Astrocyte (in vitro differentiated cells and primary cell): ENCODE measurements around the gene PITPNM3. TPM values are rescaled to one million over a fixed set of nuclear protein-coding genes. Genes with fewer than 3 reads are reported as not detected.

Experiments used
- DNase-seq: peaks from one replicate; pipeline ENCODE4 v3.0.0-alpha.2; 2010; ENCODE audit warnings: low read depth
- FAIRE-seq: peaks from 2 replicates; lab custom pipeline; 2011; peaks lifted over from hg19 to GRCh38; lab: Jason Lieb, UNC
- H2AFZ ChIP-seq: 2 replicates; pipeline ENCODE4 v1.6.0; 2012; ENCODE audit warnings: low read depth, low read length, inconsistent platforms
- H3K27ac ChIP-seq: 2 replicates; pipeline ENCODE4 v1.5.1; 2011; ENCODE audit warnings: low read depth, low read length, inconsistent platforms
- H3K27me3 ChIP-seq: 2 replicates; pipeline ENCODE4 v1.6.0; 2011; ENCODE audit warnings: low read length, inconsistent platforms; ENCODE audit not compliant: insufficient read depth
- H3K36me3 ChIP-seq: 2 replicates; pipeline ENCODE4 v1.5.1; 2011; ENCODE audit warnings: low read length, inconsistent platforms; ENCODE audit not compliant: insufficient read depth
- H3K4me1 ChIP-seq: 2 replicates; pipeline ENCODE4 v1.5.1; 2011; ENCODE audit warnings: low read length, inconsistent platforms; ENCODE audit not compliant: insufficient read depth
- H3K4me2 ChIP-seq: 2 replicates; pipeline ENCODE4 v1.6.0; 2012; ENCODE audit warnings: low read length, inconsistent platforms
- H3K4me3 ChIP-seq: 2 replicates; pipeline ENCODE4 v1.5.1; 2011; ENCODE audit warnings: low read depth, mild to moderate bottlenecking, low read length, inconsistent platforms; ENCODE audit not compliant: insufficient read depth
- H3K79me2 ChIP-seq: 2 replicates; pipeline ENCODE4 v1.6.0; 2012; ENCODE audit warnings: mild to moderate bottlenecking, low read length, inconsistent platforms; ENCODE audit not compliant: insufficient read depth
- H3K9ac ChIP-seq: 2 replicates; pipeline ENCODE4 v1.6.0; 2012; ENCODE audit warnings: mild to moderate bottlenecking, low read length, inconsistent platforms
- H3K9me3 ChIP-seq: 2 replicates; pipeline ENCODE4 v1.5.1; 2012; ENCODE audit warnings: low read depth, mild to moderate bottlenecking, low read length, inconsistent platforms; ENCODE audit not compliant: insufficient read depth
- H4K20me1 ChIP-seq: 2 replicates; pipeline ENCODE4 v1.6.0; 2012; ENCODE audit warnings: low read length, inconsistent platforms; ENCODE audit not compliant: insufficient read depth
- H3K27ac Mint-ChIP-seq: one replicate; pipeline ENCODE4 v1.8.0; 2021; ENCODE audit warnings: mild to moderate bottlenecking, mixed read lengths; ENCODE audit not compliant: unreplicated experiment
- H3K27me3 Mint-ChIP-seq: one replicate; pipeline ENCODE4 v1.8.0; 2021; ENCODE audit warnings: low read depth, mixed read lengths; ENCODE audit not compliant: unreplicated experiment
- H3K36me3 Mint-ChIP-seq: one replicate; pipeline ENCODE4 v1.8.0; 2021; ENCODE audit warnings: low read depth, mixed read lengths; ENCODE audit not compliant: unreplicated experiment
- H3K4me1 Mint-ChIP-seq: one replicate; pipeline ENCODE4 v1.8.0; 2021; ENCODE audit warnings: low read depth, mixed read lengths; ENCODE audit not compliant: unreplicated experiment
- H3K4me3 Mint-ChIP-seq: one replicate; pipeline ENCODE4 v1.8.0; 2021; ENCODE audit warnings: mild to moderate bottlenecking, moderate library complexity, mixed read lengths; ENCODE audit not compliant: unreplicated experiment
- H3K9me3 Mint-ChIP-seq: one replicate; pipeline ENCODE4 v1.8.0; 2021; ENCODE audit warnings: mild to moderate bottlenecking, mixed read lengths; ENCODE audit not compliant: unreplicated experiment
- CTCF ChIP-seq: IDR thresholded peaks from 2 replicates; pipeline ENCODE4 v1.5.1; 2011; ENCODE audit warnings: low read depth, mild to moderate bottlenecking, inconsistent platforms, low read length, moderate library complexity; ENCODE audit not compliant: insufficient read depth
- EZH2 ChIP-seq: IDR thresholded peaks from 2 replicates; pipeline ENCODE4 v1.6.1; 2012; ENCODE audit warnings: mild to moderate bottlenecking, low read length, inconsistent platforms; ENCODE audit not compliant: insufficient read depth
- total RNA-seq: library from RNA; stranded (reverse); gene quantifications from 2 replicates; pipeline ENCODE4 v1.2.1, GENCODE V29; 2021

Gene PITPNM3
- total RNA-seq, 1 donor from 2014 or later, result 1.3 TPM

- Histone ChIP-seq H3K4me2 (peak overlapping the region; percentile 13), H2AFZ (no peak overlapping the region)
- no peak overlapping the region for H3K27ac Mint-ChIP-seq
Observed at GRCh38 chr17:6505425-6506142, 50.8 kb downstream of the PITPNM3 start.

GRCh38 chr17:6503641-6504195 is 52.6 kb downstream of the PITPNM3 start:
- H3K4me1 ChIP-seq, result peaks cover 27% of the 10 kb centered on the region
- H3K9me3 ChIP-seq, result no peaks in the 10 kb centered on the region
- H3K27ac Mint-ChIP-seq, result no peak overlapping the region
- H3K79me2 ChIP-seq, result no peaks in the 10 kb centered on the region
- peaks cover 6% of the 10 kb centered on the region for H3K36me3 Mint-ChIP-seq
- no peak overlapping the region for H3K27ac ChIP-seq
- no peaks in the 10 kb centered on the region for H3K36me3 ChIP-seq
- DNase-seq, result no peak
- H3K9me3 Mint-ChIP-seq, result no peaks in the 10 kb centered on the region
- H3K4me2 ChIP-seq, result no peak overlapping the region
- H3K4me1 Mint-ChIP-seq, result peaks cover 20% of the 10 kb centered on the region
- H3K4me3 ChIP-seq, result no peak overlapping the region
- peak overlapping the region; percentile 20 for H3K4me3 Mint-ChIP-seq
- peaks cover under 1% of the 10 kb centered on the region for H3K27me3 ChIP-seq
- no peak for TF ChIP-seq EZH2
- TF ChIP-seq CTCF, result no peak
- H4K20me1 ChIP-seq, result no peaks in the 10 kb centered on the region
- peaks cover 15% of the 10 kb centered on the region for H3K27me3 Mint-ChIP-seq
- H3K9ac ChIP-seq, result no peak overlapping the region
- H2AFZ ChIP-seq, result no peak overlapping the region
- FAIRE-seq, result no peak

More at GRCh38 chr17:6505425-6506142, 50.8 kb downstream of the PITPNM3 start:
- FAIRE-seq, result no peak
- H3K27ac ChIP-seq, result no peak overlapping the region
- H3K4me3 ChIP-seq, result no peak overlapping the region
- Mint-ChIP-seq H3K4me1 (peaks cover 20% of the 10 kb centered on the region), H3K36me3 (peaks cover 6% of the 10 kb centered on the region), H3K4me3 (peak overlapping the region; percentile 31), H3K9me3 (no peaks in the 10 kb centered on the region), H3K27me3 (peaks cover 9% of the 10 kb centered on the region)
- H3K27me3 ChIP-seq, result no peaks in the 10 kb centered on the region
- H3K9ac ChIP-seq, result no peak overlapping the region
- peak; percentile 51 for DNase-seq
- H3K4me1 ChIP-seq, result peaks cover 40% of the 10 kb centered on the region
- no peaks in the 10 kb centered on the region for H3K9me3 ChIP-seq
- TF ChIP-seq EZH2, result no peak
- TF ChIP-seq CTCF, result no peak
- no peaks in the 10 kb centered on the region for H3K36me3 ChIP-seq
- H3K79me2 ChIP-seq, result no peaks in the 10 kb centered on the region
- H4K20me1 ChIP-seq, result no peaks in the 10 kb centered on the region
